Fibroblast of upper back skin (primary cell): ENCODE data around the gene CAMTA1.

Experiments
- DNase-seq: peaks from one replicate; pipeline ENCODE4 v3.0.0-alpha.2; 2013

CAMTA1 gene

GRCh38 chr1:7094086-7094485, 308.8 kb downstream of the CAMTA1 start:
- DNase-seq = no peak

- no peak for DNase-seq
Observed at GRCh38 chr1:7094509-7094908, 309.3 kb downstream of the CAMTA1 start.

- DNase-seq = no peak
Observed at GRCh38 chr1:7095343-7095964, 310.2 kb downstream of the CAMTA1 start.

GRCh38 chr1:7097938-7098592, 312.8 kb downstream of the CAMTA1 start:
- no peak for DNase-seq

- no peak for DNase-seq
Observed at GRCh38 chr1:7098641-7099040, 313.4 kb downstream of the CAMTA1 start.

GRCh38 chr1:7100479-7100878, 315.2 kb downstream of the CAMTA1 start:
- no peak for DNase-seq

GRCh38 chr1:7101187-7101586, 315.9 kb downstream of the CAMTA1 start:
- DNase-seq = peak; percentile 57

- DNase-seq = no peak
Observed at GRCh38 chr1:7103361-7103782, 318.1 kb downstream of the CAMTA1 start.

- no peak for DNase-seq
Observed at GRCh38 chr1:7103874-7104273, 318.6 kb downstream of the CAMTA1 start.

GRCh38 chr1:7104339-7104738, 319.1 kb downstream of the CAMTA1 start:
- DNase-seq = no peak

GRCh38 chr1:7105269-7105668, 320.0 kb downstream of the CAMTA1 start:
- no peak for DNase-seq

GRCh38 chr1:7106442-7107108, 321.3 kb downstream of the CAMTA1 start:
- no peak for DNase-seq

- DNase-seq = no peak
Observed at GRCh38 chr1:7107109-7107830, 322.0 kb downstream of the CAMTA1 start.

- DNase-seq = no peak
Observed at GRCh38 chr1:7108251-7108650, 323.0 kb downstream of the CAMTA1 start.

- DNase-seq = no peak
Observed at GRCh38 chr1:7109901-7110300, 324.6 kb downstream of the CAMTA1 start.

- DNase-seq = no peak
Observed at GRCh38 chr1:7110321-7110720, 325.1 kb downstream of the CAMTA1 start.

GRCh38 chr1:7111853-7112252, 326.6 kb downstream of the CAMTA1 start:
- DNase-seq = no peak

GRCh38 chr1:7113136-7113535, 327.9 kb downstream of the CAMTA1 start:
- DNase-seq = no peak

- no peak for DNase-seq
Observed at GRCh38 chr1:7113822-7114221, 328.6 kb downstream of the CAMTA1 start.

- no peak for DNase-seq
Observed at GRCh38 chr1:7116001-7116400, 330.7 kb downstream of the CAMTA1 start.

- peak; percentile 92 for DNase-seq
Observed at GRCh38 chr1:7117399-7118281, 332.4 kb downstream of the CAMTA1 start.

- no peak for DNase-seq
Observed at GRCh38 chr1:7119156-7119555, 333.9 kb downstream of the CAMTA1 start.
